Liver (tissue), 9 donors: ENCODE results near the gene CREB1. TPM values are rescaled to one million over a fixed set of nuclear protein-coding genes. Genes with fewer than 3 reads are reported as not detected.

ENCODE experiments used
- DNase-seq: peaks from one replicate; pipeline ENCODE4 v3.0.0-alpha.2; 2017; ENCODE audit warnings: low spot score
- H3K27ac ChIP-seq, 2 donors: one replicate each; pipeline ENCODE4 v1.7.0; 2013; ENCODE audit warnings: inconsistent platforms in 2 of 2, low read length in 2 of 2, control low read depth in 1 of 2, low read depth in 1 of 2, mild to moderate bottlenecking in 1 of 2
- H3K27me3 ChIP-seq, 4 donors: one replicate each; pipeline versions ENCODE4 v1.6.1 to v1.7.0; 2013; ENCODE audit warnings: low read length in 3 of 4, inconsistent platforms in 1 of 4, mild to moderate bottlenecking in 1 of 4, moderate library complexity in 1 of 4; ENCODE audit not compliant: control insufficient read depth in 4 of 4, insufficient read depth in 4 of 4
- H3K36me3 ChIP-seq, 4 donors: one replicate each; pipeline versions ENCODE4 v1.6.1 to v1.7.0; 2013; ENCODE audit warnings: low read length in 3 of 4, mild to moderate bottlenecking in 3 of 4, low read depth in 1 of 4, moderate library complexity in 1 of 4; ENCODE audit not compliant: control insufficient read depth in 4 of 4, insufficient read depth in 3 of 4
- H3K4me1 ChIP-seq, 4 donors: one replicate each; pipeline versions ENCODE4 v1.6.1 to v1.7.0; 2013; ENCODE audit warnings: low read length in 3 of 4, mild to moderate bottlenecking in 3 of 4, moderate library complexity in 1 of 4; ENCODE audit not compliant: control insufficient read depth in 4 of 4, insufficient read depth in 4 of 4
- H3K4me3 ChIP-seq, 3 donors: one replicate each; pipeline versions ENCODE4 v1.6.1 to v1.7.0; 2013; ENCODE audit warnings: low read length in 3 of 3, control low read depth in 1 of 3, low read depth in 1 of 3, mild to moderate bottlenecking in 1 of 3
- H3K9ac ChIP-seq, 2 donors: one replicate each; pipeline ENCODE4 v1.7.0; 2013; ENCODE audit warnings: low read length in 2 of 2, mild to moderate bottlenecking in 2 of 2, moderate library complexity in 2 of 2, control low read depth in 1 of 2, low read depth in 1 of 2
- H3K9me3 ChIP-seq, 4 donors: one replicate each; pipeline versions ENCODE4 v1.6.1 to v1.7.0; 2013; ENCODE audit warnings: low read length in 3 of 4; ENCODE audit not compliant: control insufficient read depth in 4 of 4
- FOXA1 ChIP-seq: IDR thresholded peaks from 2 replicates; pipeline ENCODE4 v1.6.1; 2016; ENCODE audit warnings: antibody characterized with exemption
- FOXA2 ChIP-seq: IDR thresholded peaks from 2 replicates; pipeline ENCODE4 v1.6.1; 2016; ENCODE audit warnings: antibody characterized with exemption
- GABPA ChIP-seq, 2 donors: IDR thresholded peaks in 1 of 2; conservative IDR thresholded peaks in 1 of 2; 2 replicates each; pipeline ENCODE4 v1.6.1; 2016; ENCODE audit warnings: antibody characterized with exemption in 2 of 2, mild to moderate bottlenecking in 1 of 2, moderate library complexity in 1 of 2
- HNF4G ChIP-seq: IDR thresholded peaks from 2 replicates; pipeline ENCODE4 v1.6.1; 2016; ENCODE audit warnings: antibody characterized with exemption
- JUND ChIP-seq, 2 donors: IDR thresholded peaks; 2 replicates each; pipeline ENCODE4 v1.6.1; 2016; ENCODE audit warnings: antibody characterized with exemption in 2 of 2
- NR2F2 ChIP-seq: IDR thresholded peaks from 2 replicates; pipeline ENCODE4 v1.6.1; 2016; ENCODE audit warnings: antibody characterized with exemption
- RAD21 ChIP-seq, 2 donors: IDR thresholded peaks; 2 replicates each; pipeline ENCODE4 v1.6.1; 2016; ENCODE audit warnings: antibody characterized with exemption in 2 of 2, mild to moderate bottlenecking in 2 of 2
- RXRA ChIP-seq, 2 donors: IDR thresholded peaks; 2 replicates each; pipeline ENCODE4 v1.6.1; 2017 to 2018; ENCODE audit warnings: antibody characterized with exemption in 2 of 2, mild to moderate bottlenecking in 1 of 2
- SP1 ChIP-seq: IDR thresholded peaks from 2 replicates; pipeline ENCODE4 v1.6.1; 2018; ENCODE audit warnings: antibody characterized with exemption, mild to moderate bottlenecking
- TAF1 ChIP-seq: conservative IDR thresholded peaks from 2 replicates; pipeline ENCODE4 v1.6.1; 2016; ENCODE audit warnings: antibody characterized with exemption, mild to moderate bottlenecking
- YY1 ChIP-seq: IDR thresholded peaks from 2 replicates; pipeline ENCODE4 v1.6.1; 2016; ENCODE audit warnings: antibody characterized with exemption, mild to moderate bottlenecking
- WGBS: extraction: QIAGEN DNeasy Blood & Tissue Kit; methylation state at CpG from one replicate; pipeline ENCODE4 v1.1.7; 2013; 5-methylcytosine and 5-hydroxymethylcytosine counted together
- polyA plus RNA-seq, 2 donors: library from polyadenylated mRNA; stranded (reverse) in 1 of 2; unstranded in 1 of 2; fragments of 200-250 nt in 1 of 2; fragments of >200 nt in 1 of 2; fragmentation: Nextera tagmentation in 1 of 2; extraction: Ambion mirVana in 1 of 2; gene quantifications; one replicate each; pipeline versions ENCODE4 v1.2.1 to v1.2.3, GENCODE V29; 2013 to 2015
- total RNA-seq, 2 donors: library from RNA; depleted of rRNA; stranded (reverse); fragments of >200 nt; gene quantifications; one replicate each; pipeline ENCODE4 v1.2.3, GENCODE V29; 2014
- TF ChIP-seq, protein P1 (sequence below): fragments of 150-350 bp; IDR thresholded peaks from 2 replicates; pipeline ENCODE4 v1.5.1; 2017; ENCODE audit warnings: improper control_type of control experiment, low read depth, low read length; ENCODE audit not compliant: missing input control
- TF ChIP-seq, protein P2 (sequence below): IDR thresholded peaks from 2 replicates; pipeline ENCODE4 v1.6.1; 2016; ENCODE audit warnings: antibody characterized with exemption
- TF ChIP-seq, protein P3 (sequence below): IDR thresholded peaks from 2 replicates; pipeline ENCODE4 v1.6.1; 2016; ENCODE audit warnings: antibody characterized with exemption
- TF ChIP-seq, protein P4 (sequence below): IDR thresholded peaks from 2 replicates; pipeline ENCODE4 v1.6.1; 2016; ENCODE audit warnings: antibody characterized with exemption, mild to moderate bottlenecking
- TF ChIP-seq, protein P5 (sequence below): IDR thresholded peaks from 2 replicates; pipeline ENCODE4 v1.6.1; 2016; ENCODE audit warnings: antibody characterized with exemption
- donor health status: healthy.
- donor health status: healthy.
- donor health status: healthy.
- donor health status: healthy.
- donor health status: healthy.

Gene CREB1
- total and polyA plus RNA-seq, 4 donors, result 4.4 to 24.4 (median 14.5) TPM

DNA sequence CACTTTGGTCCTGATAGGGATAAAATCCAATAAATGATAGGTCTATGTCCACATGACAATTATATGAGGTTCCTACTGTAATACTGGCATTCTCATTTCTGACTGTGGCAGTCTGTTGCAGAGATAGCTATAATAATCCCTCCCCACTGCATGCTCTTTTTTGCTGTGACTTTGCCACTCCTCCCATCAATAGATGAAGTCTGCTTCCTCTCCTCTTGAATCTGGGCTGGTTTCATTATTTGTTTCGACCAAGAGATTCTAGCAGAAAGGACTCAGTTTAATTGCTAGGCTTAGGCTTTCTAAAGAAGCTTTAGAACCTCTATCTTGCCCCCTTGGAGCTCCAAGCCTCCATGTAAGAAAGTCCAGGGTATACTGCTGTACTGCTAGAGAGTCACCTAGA lies 23.3 kb upstream of the CREB1 start:
- Histone ChIP-seq H3K4me1 (no peaks in the 10 kb centered on the region), H3K9ac (no peak overlapping the region), H3K27ac (no peak overlapping the region), H3K27me3 (no peaks in the 10 kb centered on the region), H3K36me3 (no peaks in the 10 kb centered on the region), H3K9me3 (no peaks in the 10 kb centered on the region), H3K4me3 (no peak overlapping the region)
- 82% methylated on average over 1 of the region's 1 CpG for WGBS
- TF ChIP-seq FOXA2 (no peak), GABPA (IDR thresholded peaks at IDR 0.05 in 1 of 2, conservative IDR thresholded peaks at IDR 0.05 in 1 of 2) (no peak), YY1 (no peak), RXRA (IDR thresholded peaks at IDR 0.05) (no peak)
- TF ChIP-seq, protein P1, sequence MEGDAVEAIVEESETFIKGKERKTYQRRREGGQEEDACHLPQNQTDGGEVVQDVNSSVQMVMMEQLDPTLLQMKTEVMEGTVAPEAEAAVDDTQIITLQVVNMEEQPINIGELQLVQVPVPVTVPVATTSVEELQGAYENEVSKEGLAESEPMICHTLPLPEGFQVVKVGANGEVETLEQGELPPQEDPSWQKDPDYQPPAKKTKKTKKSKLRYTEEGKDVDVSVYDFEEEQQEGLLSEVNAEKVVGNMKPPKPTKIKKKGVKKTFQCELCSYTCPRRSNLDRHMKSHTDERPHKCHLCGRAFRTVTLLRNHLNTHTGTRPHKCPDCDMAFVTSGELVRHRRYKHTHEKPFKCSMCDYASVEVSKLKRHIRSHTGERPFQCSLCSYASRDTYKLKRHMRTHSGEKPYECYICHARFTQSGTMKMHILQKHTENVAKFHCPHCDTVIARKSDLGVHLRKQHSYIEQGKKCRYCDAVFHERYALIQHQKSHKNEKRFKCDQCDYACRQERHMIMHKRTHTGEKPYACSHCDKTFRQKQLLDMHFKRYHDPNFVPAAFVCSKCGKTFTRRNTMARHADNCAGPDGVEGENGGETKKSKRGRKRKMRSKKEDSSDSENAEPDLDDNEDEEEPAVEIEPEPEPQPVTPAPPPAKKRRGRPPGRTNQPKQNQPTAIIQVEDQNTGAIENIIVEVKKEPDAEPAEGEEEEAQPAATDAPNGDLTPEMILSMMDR, result no peak
- no peak for DNase-seq

DNA sequence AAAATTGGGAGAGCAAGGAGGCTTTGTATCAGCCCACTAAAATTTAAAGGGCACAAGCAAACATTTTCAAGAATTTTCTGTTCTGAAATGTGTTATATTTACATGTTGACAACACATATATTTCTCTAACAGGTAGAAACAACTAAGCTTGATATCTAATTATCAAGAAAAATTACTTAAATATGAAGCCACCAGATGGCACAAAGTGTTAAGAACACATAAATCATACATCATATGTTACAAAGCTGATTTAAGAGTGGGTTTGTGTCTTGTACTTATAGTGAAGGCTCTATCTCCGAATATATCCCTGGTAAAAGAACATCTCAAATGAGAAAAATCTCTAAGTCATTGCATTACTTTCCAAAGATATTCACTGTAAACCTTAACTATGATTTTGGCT lies 19.6 kb upstream of the CREB1 start:
- TF ChIP-seq, protein P2, sequence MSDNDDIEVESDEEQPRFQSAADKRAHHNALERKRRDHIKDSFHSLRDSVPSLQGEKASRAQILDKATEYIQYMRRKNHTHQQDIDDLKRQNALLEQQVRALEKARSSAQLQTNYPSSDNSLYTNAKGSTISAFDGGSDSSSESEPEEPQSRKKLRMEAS, result no peak
- TF ChIP-seq HNF4G (no peak), GABPA (IDR thresholded peaks at IDR 0.05 in 1 of 2, conservative IDR thresholded peaks at IDR 0.05 in 1 of 2) (no peak), RAD21 (IDR thresholded peaks at IDR 0.05) (no peak), SP1 (no peak), TAF1 (no peak), NR2F2 (no peak), JUND (IDR thresholded peaks at IDR 0.05) (no peak), YY1 (no peak), FOXA1 (no peak), RXRA (IDR thresholded peaks at IDR 0.05) (no peak)
- TF ChIP-seq, protein P1, result no peak
- TF ChIP-seq, protein P3, sequence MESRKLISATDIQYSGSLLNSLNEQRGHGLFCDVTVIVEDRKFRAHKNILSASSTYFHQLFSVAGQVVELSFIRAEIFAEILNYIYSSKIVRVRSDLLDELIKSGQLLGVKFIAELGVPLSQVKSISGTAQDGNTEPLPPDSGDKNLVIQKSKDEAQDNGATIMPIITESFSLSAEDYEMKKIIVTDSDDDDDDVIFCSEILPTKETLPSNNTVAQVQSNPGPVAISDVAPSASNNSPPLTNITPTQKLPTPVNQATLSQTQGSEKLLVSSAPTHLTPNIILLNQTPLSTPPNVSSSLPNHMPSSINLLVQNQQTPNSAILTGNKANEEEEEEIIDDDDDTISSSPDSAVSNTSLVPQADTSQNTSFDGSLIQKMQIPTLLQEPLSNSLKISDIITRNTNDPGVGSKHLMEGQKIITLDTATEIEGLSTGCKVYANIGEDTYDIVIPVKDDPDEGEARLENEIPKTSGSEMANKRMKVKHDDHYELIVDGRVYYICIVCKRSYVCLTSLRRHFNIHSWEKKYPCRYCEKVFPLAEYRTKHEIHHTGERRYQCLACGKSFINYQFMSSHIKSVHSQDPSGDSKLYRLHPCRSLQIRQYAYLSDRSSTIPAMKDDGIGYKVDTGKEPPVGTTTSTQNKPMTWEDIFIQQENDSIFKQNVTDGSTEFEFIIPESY, result no peak
- TF ChIP-seq, protein P4, sequence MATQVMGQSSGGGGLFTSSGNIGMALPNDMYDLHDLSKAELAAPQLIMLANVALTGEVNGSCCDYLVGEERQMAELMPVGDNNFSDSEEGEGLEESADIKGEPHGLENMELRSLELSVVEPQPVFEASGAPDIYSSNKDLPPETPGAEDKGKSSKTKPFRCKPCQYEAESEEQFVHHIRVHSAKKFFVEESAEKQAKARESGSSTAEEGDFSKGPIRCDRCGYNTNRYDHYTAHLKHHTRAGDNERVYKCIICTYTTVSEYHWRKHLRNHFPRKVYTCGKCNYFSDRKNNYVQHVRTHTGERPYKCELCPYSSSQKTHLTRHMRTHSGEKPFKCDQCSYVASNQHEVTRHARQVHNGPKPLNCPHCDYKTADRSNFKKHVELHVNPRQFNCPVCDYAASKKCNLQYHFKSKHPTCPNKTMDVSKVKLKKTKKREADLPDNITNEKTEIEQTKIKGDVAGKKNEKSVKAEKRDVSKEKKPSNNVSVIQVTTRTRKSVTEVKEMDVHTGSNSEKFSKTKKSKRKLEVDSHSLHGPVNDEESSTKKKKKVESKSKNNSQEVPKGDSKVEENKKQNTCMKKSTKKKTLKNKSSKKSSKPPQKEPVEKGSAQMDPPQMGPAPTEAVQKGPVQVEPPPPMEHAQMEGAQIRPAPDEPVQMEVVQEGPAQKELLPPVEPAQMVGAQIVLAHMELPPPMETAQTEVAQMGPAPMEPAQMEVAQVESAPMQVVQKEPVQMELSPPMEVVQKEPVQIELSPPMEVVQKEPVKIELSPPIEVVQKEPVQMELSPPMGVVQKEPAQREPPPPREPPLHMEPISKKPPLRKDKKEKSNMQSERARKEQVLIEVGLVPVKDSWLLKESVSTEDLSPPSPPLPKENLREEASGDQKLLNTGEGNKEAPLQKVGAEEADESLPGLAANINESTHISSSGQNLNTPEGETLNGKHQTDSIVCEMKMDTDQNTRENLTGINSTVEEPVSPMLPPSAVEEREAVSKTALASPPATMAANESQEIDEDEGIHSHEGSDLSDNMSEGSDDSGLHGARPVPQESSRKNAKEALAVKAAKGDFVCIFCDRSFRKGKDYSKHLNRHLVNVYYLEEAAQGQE, result no peak
- TF ChIP-seq, protein P5, sequence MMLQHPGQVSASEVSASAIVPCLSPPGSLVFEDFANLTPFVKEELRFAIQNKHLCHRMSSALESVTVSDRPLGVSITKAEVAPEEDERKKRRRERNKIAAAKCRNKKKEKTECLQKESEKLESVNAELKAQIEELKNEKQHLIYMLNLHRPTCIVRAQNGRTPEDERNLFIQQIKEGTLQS, result no peak
- 88% methylated on average over 1 of the region's 1 CpG for WGBS

More for the DNA sequence above, 19.6 kb upstream of the CREB1 start:
- H3K27ac ChIP-seq, result no peak overlapping the region
- no peaks in the 10 kb centered on the region for H3K9me3 ChIP-seq
- DNase-seq, result no peak
- H3K9ac ChIP-seq, result no peak overlapping the region
- no peak overlapping the region for H3K4me3 ChIP-seq
- no peaks in the 10 kb centered on the region for H3K36me3 ChIP-seq
- no peaks in the 10 kb centered on the region for H3K4me1 ChIP-seq
- no peaks in the 10 kb centered on the region for H3K27me3 ChIP-seq
